ENCODE data around the gene TIMMDC1.

Gene TIMMDC1

DNA sequence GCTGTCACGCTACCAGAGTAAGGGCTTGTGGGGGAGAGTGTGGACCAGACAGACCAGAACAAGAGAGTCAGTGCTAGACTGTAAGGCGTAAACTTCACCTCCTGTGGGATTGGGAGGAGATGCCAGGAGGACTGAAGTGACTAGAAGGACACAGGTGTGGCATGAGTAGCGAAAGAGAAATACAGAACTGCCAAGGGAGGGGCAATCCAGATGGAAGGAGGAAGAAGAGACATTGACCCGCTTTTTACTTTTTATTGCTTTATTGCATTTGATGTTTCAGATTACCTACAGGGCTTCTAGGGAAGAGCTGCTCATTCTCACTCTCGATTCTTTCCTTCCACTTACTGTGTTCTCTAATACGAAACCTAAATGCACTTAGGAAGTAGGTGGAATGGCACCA, 27.5 kb upstream of the TIMMDC1 start:
- no peak overlapping the region for H3K27ac ChIP-seq (ENCODE audit: extremely low read depth, low read depth, low read length)
- ChIA-PET CTCF (no interaction called here), POLR2A (interaction anchor here (1.2 kb wide), 1 partner anchor 27 kb away, joined by 3 read pairs; the partner anchor contains the start of gene TIMMDC1)
- no peaks in the 10 kb centered on the region for H3K9me3 ChIP-seq (ENCODE audit: control insufficient read depth, insufficient read depth, low read depth, low read length)
- no peaks in the 10 kb centered on the region for H3K4me1 ChIP-seq (ENCODE audit: control insufficient read depth, insufficient read depth, low read length)
- peaks cover 9 to 27% of the 10 kb centered on the region in 2 experiments; a peak in 2 of 3 replicates for H3K36me3 ChIP-seq (ENCODE audit: control insufficient read depth in 2 of 2, insufficient read depth in 1 of 2, low read length in 2 of 2)
- H3K4me3 ChIP-seq (ENCODE audit: low read depth, low read length): no peak overlapping the region
- TF ChIP-seq ZNF548 (tag by site-specific recombination; IDR thresholded peaks at IDR 0.05) (no peak), ZIC2 (tag by site-specific recombination; IDR thresholded peaks at IDR 0.05) (no peak), GLI2 (tag by site-specific recombination; IDR thresholded peaks at IDR 0.05; ENCODE audit: borderline replicate concordance, low read depth) (no peak), ZNF704 (tag by site-specific recombination; IDR thresholded peaks at IDR 0.05) (no peak), PRDM4 (tag by site-specific recombination; IDR thresholded peaks at IDR 0.05) (no peak), REPIN1 (tag by site-specific recombination; IDR thresholded peaks at IDR 0.05; ENCODE audit: low read depth) (no peak), ZNF292 (tag by site-specific recombination; IDR thresholded peaks at IDR 0.05; ENCODE audit: borderline replicate concordance, low read depth) (no peak), ZNF433 (tag by site-specific recombination; IDR thresholded peaks at IDR 0.05; ENCODE audit: low read depth) (no peak)
- TF ChIP-seq, protein P1, sequence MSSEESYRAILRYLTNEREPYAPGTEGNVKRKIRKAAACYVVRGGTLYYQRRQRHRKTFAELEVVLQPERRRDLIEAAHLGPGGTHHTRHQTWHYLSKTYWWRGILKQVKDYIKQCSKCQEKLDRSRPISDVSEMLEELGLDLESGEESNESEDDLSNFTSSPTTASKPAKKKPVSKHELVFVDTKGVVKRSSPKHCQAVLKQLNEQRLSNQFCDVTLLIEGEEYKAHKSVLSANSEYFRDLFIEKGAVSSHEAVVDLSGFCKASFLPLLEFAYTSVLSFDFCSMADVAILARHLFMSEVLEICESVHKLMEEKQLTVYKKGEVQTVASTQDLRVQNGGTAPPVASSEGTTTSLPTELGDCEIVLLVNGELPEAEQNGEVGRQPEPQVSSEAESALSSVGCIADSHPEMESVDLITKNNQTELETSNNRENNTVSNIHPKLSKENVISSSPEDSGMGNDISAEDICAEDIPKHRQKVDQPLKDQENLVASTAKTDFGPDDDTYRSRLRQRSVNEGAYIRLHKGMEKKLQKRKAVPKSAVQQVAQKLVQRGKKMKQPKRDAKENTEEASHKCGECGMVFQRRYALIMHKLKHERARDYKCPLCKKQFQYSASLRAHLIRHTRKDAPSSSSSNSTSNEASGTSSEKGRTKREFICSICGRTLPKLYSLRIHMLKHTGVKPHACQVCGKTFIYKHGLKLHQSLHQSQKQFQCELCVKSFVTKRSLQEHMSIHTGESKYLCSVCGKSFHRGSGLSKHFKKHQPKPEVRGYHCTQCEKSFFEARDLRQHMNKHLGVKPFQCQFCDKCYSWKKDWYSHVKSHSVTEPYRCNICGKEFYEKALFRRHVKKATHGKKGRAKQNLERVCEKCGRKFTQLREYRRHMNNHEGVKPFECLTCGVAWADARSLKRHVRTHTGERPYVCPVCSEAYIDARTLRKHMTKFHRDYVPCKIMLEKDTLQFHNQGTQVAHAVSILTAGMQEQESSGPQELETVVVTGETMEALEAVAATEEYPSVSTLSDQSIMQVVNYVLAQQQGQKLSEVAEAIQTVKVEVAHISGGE (tag by site-specific recombination; conservative IDR thresholded peaks at IDR 0.05; ENCODE audit: low read depth): no peak

GRCh38 chr3:119481079-119481478, 17.3 kb upstream of the TIMMDC1 start:
- Histone ChIP-seq H3K4me1 (ENCODE audit: control insufficient read depth, insufficient read depth, low read length) (no peaks in the 10 kb centered on the region), H3K36me3 (ENCODE audit: control insufficient read depth in 2 of 2, insufficient read depth in 1 of 2, low read length in 2 of 2) (peaks cover 0 to 39% of the 10 kb centered on the region in 2 experiments; a peak in 2 of 3 replicates), H3K27ac (ENCODE audit: extremely low read depth, low read depth, low read length) (no peak overlapping the region), H3K9me3 (ENCODE audit: control insufficient read depth, insufficient read depth, low read depth, low read length) (no peaks in the 10 kb centered on the region), H3K4me3 (ENCODE audit: low read depth, low read length) (no peak overlapping the region)
- CTCF ChIA-PET: interaction anchor here (0.7 kb wide), 1 partner anchor 19 kb away, joined by 3 read pairs; no protein-coding TSS in a partner anchor
- POLR2A ChIA-PET: no interaction called here
- TF ChIP-seq GLIS1 (tag by site-specific recombination; IDR thresholded peaks at IDR 0.05) (no peak), ZXDB (tag by site-specific recombination; IDR thresholded peaks at IDR 0.05) (no peak), ZNF529 (tag by site-specific recombination; IDR thresholded peaks at IDR 0.05; ENCODE audit: insufficient replicate concordance) (no peak), ZNF302 (tag by site-specific recombination; IDR thresholded peaks at IDR 0.05; ENCODE audit: low read depth) (no peak), ZNF37A (tag by site-specific recombination; IDR thresholded peaks at IDR 0.05) (no peak), ZNF555 (tag by site-specific recombination; conservative IDR thresholded peaks at IDR 0.05) (no peak), GLI4 (tag by site-specific recombination; IDR thresholded peaks at IDR 0.05) (no peak), ZSCAN30 (tag by site-specific recombination; IDR thresholded peaks at IDR 0.05) (no peak), ZNF624 (tag by site-specific recombination; IDR thresholded peaks at IDR 0.05) (no peak), PRDM6 (tag by site-specific recombination; IDR thresholded peaks at IDR 0.05) (no peak), ZNF76 (tag by site-specific recombination; IDR thresholded peaks at IDR 0.05; ENCODE audit: borderline replicate concordance, low read depth) (no peak), ZNF404 (tag by site-specific recombination; IDR thresholded peaks at IDR 0.05) (no peak), ZNF837 (tag by site-specific recombination; IDR thresholded peaks at IDR 0.05) (no peak), ZNF221 (tag by site-specific recombination; IDR thresholded peaks at IDR 0.05; ENCODE audit: borderline replicate concordance) (no peak), ZNF169 (tag by site-specific recombination; IDR thresholded peaks at IDR 0.05) (no peak), ZBTB17 (tag by site-specific recombination; IDR thresholded peaks at IDR 0.05) (no peak)
- TF ChIP-seq, protein P2, sequence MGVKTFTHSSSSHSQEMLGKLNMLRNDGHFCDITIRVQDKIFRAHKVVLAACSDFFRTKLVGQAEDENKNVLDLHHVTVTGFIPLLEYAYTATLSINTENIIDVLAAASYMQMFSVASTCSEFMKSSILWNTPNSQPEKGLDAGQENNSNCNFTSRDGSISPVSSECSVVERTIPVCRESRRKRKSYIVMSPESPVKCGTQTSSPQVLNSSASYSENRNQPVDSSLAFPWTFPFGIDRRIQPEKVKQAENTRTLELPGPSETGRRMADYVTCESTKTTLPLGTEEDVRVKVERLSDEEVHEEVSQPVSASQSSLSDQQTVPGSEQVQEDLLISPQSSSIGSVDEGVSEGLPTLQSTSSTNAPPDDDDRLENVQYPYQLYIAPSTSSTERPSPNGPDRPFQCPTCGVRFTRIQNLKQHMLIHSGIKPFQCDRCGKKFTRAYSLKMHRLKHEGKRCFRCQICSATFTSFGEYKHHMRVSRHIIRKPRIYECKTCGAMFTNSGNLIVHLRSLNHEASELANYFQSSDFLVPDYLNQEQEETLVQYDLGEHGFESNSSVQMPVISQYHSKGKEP (tag by site-specific recombination; IDR thresholded peaks at IDR 0.05): no peak
